WI38 (cell line): ENCODE measurements around the gene GCN1.

Source experiments
- H3K4me3 ChIP-seq: 2 replicates; pipeline ENCODE4 v1.5.1; 2011; ENCODE audit warnings: low read depth, mild to moderate bottlenecking, control low read depth, low read length
- CTCF ChIP-seq: IDR thresholded peaks from 2 replicates; pipeline ENCODE4 v1.5.1; 2012; ENCODE audit warnings: low read depth, mild to moderate bottlenecking, control low read depth, low read length

The GCN1 gene

DNA sequence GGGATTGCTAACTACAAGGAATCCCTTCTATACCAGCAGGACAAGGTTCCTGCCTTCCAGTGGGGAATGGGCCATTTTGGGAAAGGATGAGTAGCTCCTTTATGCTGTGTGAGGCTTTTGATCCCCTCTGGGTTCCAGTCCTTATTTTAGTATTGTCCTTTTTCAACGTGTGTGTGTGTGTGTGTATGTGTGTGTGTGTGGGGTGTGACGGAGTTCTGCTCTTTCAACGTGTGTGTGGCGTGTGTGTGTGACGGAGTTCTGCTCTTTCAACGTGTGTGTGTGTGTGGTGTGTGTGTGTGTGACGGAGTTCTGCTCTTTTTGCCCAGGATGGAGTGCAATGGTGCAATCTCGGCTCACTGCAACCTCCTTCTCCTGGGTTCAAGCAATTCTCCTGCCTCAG is 105.4 kb downstream of the GCN1 start:
- no peak overlapping the region for H3K4me3 ChIP-seq
- no peak for TF ChIP-seq CTCF

DNA sequence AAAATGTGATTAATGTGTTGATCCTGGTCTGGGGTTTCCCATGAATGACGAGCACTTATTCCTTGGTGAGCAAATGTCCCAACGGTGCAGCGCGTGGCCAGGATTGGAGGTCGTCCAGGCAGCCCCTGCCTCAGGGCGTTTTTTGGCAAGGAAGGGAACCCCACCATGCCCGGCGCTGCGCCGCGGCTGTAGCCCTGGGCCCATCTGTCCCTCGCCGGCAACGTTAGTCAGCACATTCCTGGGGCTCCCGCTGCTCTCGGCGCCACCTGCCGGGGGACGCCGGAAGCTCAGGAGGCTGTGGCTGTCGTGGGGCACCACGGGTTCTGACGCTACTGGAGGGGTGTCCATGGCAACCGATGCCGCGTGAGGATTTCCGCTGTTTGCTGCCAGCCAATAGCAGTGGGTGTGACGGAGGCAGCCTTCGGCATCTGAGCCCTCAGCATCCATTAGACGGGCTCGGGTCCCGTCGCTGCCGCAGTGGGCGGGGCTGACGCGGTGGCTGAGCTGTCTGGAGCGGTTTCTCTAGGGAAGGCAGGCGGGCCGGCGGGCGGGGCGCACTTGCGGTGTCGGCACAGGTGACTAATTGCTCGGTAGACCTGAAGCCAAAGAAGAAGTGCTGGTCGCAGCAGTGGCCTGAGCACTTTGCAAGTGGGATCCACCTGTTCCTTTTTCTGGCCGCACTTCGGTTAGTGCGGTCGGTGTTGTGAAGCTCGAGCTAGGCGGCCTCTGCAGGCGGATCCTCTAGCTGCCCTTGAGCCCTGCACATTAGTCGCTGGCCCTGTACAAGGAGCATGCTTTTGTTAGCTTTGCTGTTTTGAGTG is 107.5 kb downstream of the GCN1 start:
- peak overlapping the region; percentile 55 for H3K4me3 ChIP-seq
- TF ChIP-seq CTCF = peak; percentile 96

- TF ChIP-seq CTCF = no peak
- H3K4me3 ChIP-seq = peak overlapping the region; percentile 55
These were observed 108.4 kb downstream of the GCN1 start for GRCh38 chr12:120085920-120086645.

DNA sequence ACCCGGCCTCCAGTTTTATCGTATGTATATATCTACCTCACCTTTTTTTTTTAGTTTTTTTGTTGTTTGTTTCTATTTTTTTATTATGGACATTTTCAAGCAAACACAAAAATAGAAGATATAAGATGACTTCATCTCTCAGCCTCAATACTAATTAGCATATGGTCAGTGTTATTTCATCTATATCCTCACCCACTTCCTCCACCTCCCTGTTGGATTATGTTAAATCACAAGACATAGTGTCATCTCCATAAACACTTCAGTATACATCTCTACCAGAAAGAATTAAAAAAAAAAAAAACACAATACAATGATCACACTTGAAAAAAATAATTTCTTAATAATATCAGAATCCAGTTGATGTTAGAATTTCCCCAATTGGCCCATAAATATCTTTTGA is 112.9 kb downstream of the GCN1 start:
- H3K4me3 ChIP-seq = no peak overlapping the region
- TF ChIP-seq CTCF = no peak

- no peak overlapping the region for H3K4me3 ChIP-seq
- TF ChIP-seq CTCF = no peak
These were observed 114.8 kb downstream of the GCN1 start for GRCh38 chr12:120079411-120080400.

GRCh38 chr12:120078868-120079267 is 115.6 kb downstream of the GCN1 start:
- no peak for TF ChIP-seq CTCF
- H3K4me3 ChIP-seq = no peak overlapping the region
